SK-N-SH (cell line): ENCODE results near the gene RERG. TPM values are rescaled to one million over a fixed set of nuclear protein-coding genes. Genes with fewer than 3 reads are reported as not detected.
A peak's percentile ranks its signal among the peaks of the same experiment; 100 is the strongest.

Experiments
- CTCF ChIA-PET: fragments of 300-600, 350-600 bp; formaldehyde crosslinking; extraction: SDS; loops from one replicate; lab custom pipeline; 2021; lab: Yijun Ruan, JAX
- POLR2A ChIA-PET: fragments of 350-600 bp; sonication (Branson Sonifier 250); formaldehyde crosslinking; extraction: SDS; loops from one replicate; lab custom pipeline; 2020; ENCODE audit warnings: antibody characterized with exemption, inconsistent platforms; lab: Yijun Ruan, JAX
- DNase-seq: peaks from one replicate; pipeline ENCODE4 v3.0.0; 2012
- H2AFZ ChIP-seq: fragments of 200-600 bp; sonication (generic); 2 replicates; pipeline ENCODE4 v1.8.1; 2016; ENCODE audit warnings: antibody characterized with exemption, mild to moderate bottlenecking, low read depth
- H3F3A ChIP-seq: fragments of 200-600 bp; sonication (generic); replicated peaks from 2 replicates; pipeline ENCODE3; 2016; ENCODE audit warnings: antibody characterized with exemption, mild to moderate bottlenecking; ENCODE audit not compliant: insufficient read depth
- H3K27ac ChIP-seq, 2 experiments: fragments of 200-500 bp in 1 of 2; fragments of 200-600 bp in 1 of 2; sonication (Bioruptor generic) in 1 of 2; sonication (generic), shearing (Covaris generic) in 1 of 2; 2 replicates each; pipeline versions ENCODE4 v1.5.1 to v1.6.1; 2014 to 2016; ENCODE audit warnings: low read depth in 2 of 2, inconsistent platforms in 1 of 2, low read length in 1 of 2, mild to moderate bottlenecking in 1 of 2, mixed read lengths in 1 of 2
- H3K27me3 ChIP-seq: fragments of 200-600 bp; sonication (generic), shearing (Covaris generic); 2 replicates; pipeline ENCODE4 v1.6.1; 2016; ENCODE audit warnings: mixed run types; ENCODE audit not compliant: insufficient read depth
- H3K36me3 ChIP-seq, 2 experiments: fragments of 200-500 bp in 1 of 2; fragments of 200-600 bp in 1 of 2; sonication (Bioruptor generic) in 1 of 2; sonication (generic) in 1 of 2; replicated peaks in 1 of 2; 2 replicates each; pipeline versions ENCODE3 to v1.5.1; 2014 to 2016; ENCODE audit warnings: low read length in 1 of 2, mild to moderate bottlenecking in 1 of 2; ENCODE audit not compliant: insufficient read depth in 2 of 2, control insufficient read depth in 1 of 2
- H3K4me1 ChIP-seq, 2 experiments: fragments of 200-500 bp in 1 of 2; fragments of 200-600 bp in 1 of 2; sonication (Bioruptor generic) in 1 of 2; sonication (generic), shearing (Covaris generic) in 1 of 2; 2 replicates each; pipeline versions ENCODE4 v1.5.1 to v1.6.1; 2014 to 2016; ENCODE audit warnings: low read depth in 1 of 2, low read length in 1 of 2, mixed run types in 1 of 2; ENCODE audit not compliant: insufficient read depth in 2 of 2, control insufficient read depth in 1 of 2
- H3K4me2 ChIP-seq: fragments of 200-600 bp; sonication (generic), shearing (Covaris generic); 2 replicates; pipeline ENCODE4 v1.6.1; 2017; ENCODE audit warnings: mixed run types
- H3K4me3 ChIP-seq, 2 experiments: fragments of 200-500 bp in 1 of 2; fragments of 200-600 bp in 1 of 2; sonication (Bioruptor generic) in 1 of 2; sonication (generic), shearing (Covaris generic) in 1 of 2; 2 replicates each; pipeline versions ENCODE4 v1.5.1 to v1.8.1; 2014 to 2016; ENCODE audit warnings: low read depth in 2 of 2, inconsistent platforms in 1 of 2, low read length in 1 of 2, mild to moderate bottlenecking in 1 of 2, mixed read lengths in 1 of 2, moderate library complexity in 1 of 2
- H3K79me2 ChIP-seq: fragments of 200-600 bp; sonication (generic); 2 replicates; pipeline ENCODE4 v1.8.1; 2017; ENCODE audit warnings: mild to moderate bottlenecking; ENCODE audit not compliant: insufficient read depth
- H3K9ac ChIP-seq: fragments of 200-600 bp; sonication (generic); 2 replicates; pipeline ENCODE4 v1.6.1; 2017; ENCODE audit warnings: mixed run types
- H3K9me2 ChIP-seq: fragments of 200-600 bp; sonication (generic); 2 replicates; pipeline ENCODE4 v1.6.1; 2017; ENCODE audit warnings: mixed run types
- H3K9me3 ChIP-seq: fragments of 200-600 bp; sonication (generic); 2 replicates; pipeline ENCODE4 v1.6.1; 2017; ENCODE audit warnings: mixed run types, mild to moderate bottlenecking, moderate library complexity
- H4K20me1 ChIP-seq: fragments of 200-600 bp; sonication (generic); 2 replicates; pipeline ENCODE4 v1.6.1; 2017; ENCODE audit warnings: mild to moderate bottlenecking, mixed run types; ENCODE audit not compliant: insufficient read depth
- CHD2 ChIP-seq: fragments of 150-350 bp; IDR thresholded peaks from 2 replicates; pipeline ENCODE4 v1.6.1; 2018; ENCODE audit warnings: low read length; ENCODE audit not compliant: partially characterized antibody
- CTCF ChIP-seq: fragments of 200-600 bp; sonication (generic); IDR thresholded peaks from 2 replicates; pipeline ENCODE4 v1.6.1; 2017; ENCODE audit warnings: antibody characterized with exemption, mild to moderate bottlenecking, moderate library complexity
- ELF1 ChIP-seq: IDR thresholded peaks from 2 replicates; pipeline ENCODE4 v1.4.0; 2012
- EP300 ChIP-seq, 2 experiments: IDR thresholded peaks; 2 replicates each; pipeline versions ENCODE4 v1.4.0 to v1.6.1; 2012; ENCODE audit warnings: borderline replicate concordance in 1 of 2, low read depth in 1 of 2, low read length in 1 of 2
- EZH2phosphoT487 ChIP-seq: fragments of 200-600 bp; sonication (generic); IDR thresholded peaks from 2 replicates; pipeline ENCODE4 v1.6.1; 2017; ENCODE audit warnings: low read depth, mixed run types, mild to moderate bottlenecking, antibody characterized with exemption, moderate library complexity, borderline replicate concordance
- FOSL2 ChIP-seq: IDR thresholded peaks from 2 replicates; pipeline ENCODE4 v1.4.0; 2012; ENCODE audit warnings: low read depth, mild to moderate bottlenecking, moderate library complexity, borderline replicate concordance
- FOXJ3 ChIP-seq: sonication (generic); formaldehyde crosslinking; IDR thresholded peaks from 2 replicates; pipeline ENCODE4 v1.5.1; 2020; ENCODE audit warnings: mild to moderate bottlenecking, missing genetic modification reagents
- FOXM1 ChIP-seq: IDR thresholded peaks from 2 replicates; pipeline ENCODE4 v1.4.0; 2012; ENCODE audit warnings: low read depth, mild to moderate bottlenecking
- GATA2 ChIP-seq: sonication (generic); formaldehyde crosslinking; IDR thresholded peaks from 2 replicates; pipeline ENCODE4 v1.5.0; 2020; ENCODE audit warnings: mild to moderate bottlenecking, missing genetic modification reagents
- JUND ChIP-seq: IDR thresholded peaks from 2 replicates; pipeline ENCODE4 v1.4.0; 2012
- MAX ChIP-seq: IDR thresholded peaks from 2 replicates; pipeline ENCODE4 v1.4.0; 2012; ENCODE audit warnings: low read depth
- MEF2A ChIP-seq: IDR thresholded peaks from 2 replicates; pipeline ENCODE4 v1.4.0; 2012; ENCODE audit warnings: low read depth, borderline replicate concordance
- MXI1 ChIP-seq: IDR thresholded peaks from 2 replicates; pipeline ENCODE4 v1.6.1; 2012; ENCODE audit warnings: mild to moderate bottlenecking, low read depth, low read length, improper control_type of control experiment
- NFIC ChIP-seq: IDR thresholded peaks from 2 replicates; pipeline ENCODE4 v1.4.0; 2012; ENCODE audit warnings: borderline replicate concordance
- PBX3 ChIP-seq: IDR thresholded peaks from 2 replicates; pipeline ENCODE4; 2012
- RAD21 ChIP-seq: IDR thresholded peaks from 2 replicates; pipeline ENCODE4 v1.6.1; 2012; ENCODE audit warnings: mild to moderate bottlenecking, low read length
- RCOR1 ChIP-seq: fragments of 150-350 bp; IDR thresholded peaks from 2 replicates; pipeline ENCODE4 v1.6.1; 2017; ENCODE audit warnings: antibody characterized with exemption, low read length
- RFX5 ChIP-seq: IDR thresholded peaks from 2 replicates; pipeline ENCODE4 v1.6.1; 2012; ENCODE audit warnings: mild to moderate bottlenecking, improper control_type of control experiment, low read length
- RXRA ChIP-seq: IDR thresholded peaks from 2 replicates; pipeline ENCODE4 v1.4.0; 2012; ENCODE audit warnings: low read depth, mild to moderate bottlenecking, borderline replicate concordance
- SIN3A ChIP-seq: IDR thresholded peaks from 2 replicates; pipeline ENCODE4 v1.6.1; 2012; ENCODE audit warnings: low read depth, mild to moderate bottlenecking, low read length, moderate library complexity, borderline replicate concordance
- SMC3 ChIP-seq: IDR thresholded peaks from 2 replicates; pipeline ENCODE4 v1.6.1; 2012; ENCODE audit warnings: low read depth, low read length, improper control_type of control experiment
- TEAD4 ChIP-seq: IDR thresholded peaks from 2 replicates; pipeline ENCODE4 v1.4.0; 2012; ENCODE audit warnings: mild to moderate bottlenecking, borderline replicate concordance; ENCODE audit not compliant: insufficient read depth
- YY1 ChIP-seq: IDR thresholded peaks from 2 replicates; pipeline ENCODE4 v1.4.0; 2012; ENCODE audit warnings: low read depth, mild to moderate bottlenecking
- WGBS: methylation state at CpG from one replicate; pipeline ENCODE4 v1.1.6; 2017; ENCODE audit warnings: low lambda C conversion rate; 5-methylcytosine and 5-hydroxymethylcytosine counted together
- polyA plus RNA-seq, 3 experiments: library from polyadenylated mRNA; depleted of rRNA; stranded (reverse); fragments of >200 nt; gene quantifications; 2 replicates each; pipeline ENCODE4 v1.2.3, GENCODE V29; 2012
- TF ChIP-seq, protein P1 (sequence below): IDR thresholded peaks from 2 replicates; pipeline ENCODE4 v1.4.0; 2012; ENCODE audit warnings: low read depth, borderline replicate concordance
- TF ChIP-seq, protein P2 (sequence below): IDR thresholded peaks from 2 replicates; pipeline ENCODE4 v1.6.1; 2012; ENCODE audit warnings: mild to moderate bottlenecking, low read depth, low read length, moderate library complexity

RERG gene
- polyA plus RNA-seq, 1 of the 3 experiments (the other 2 are of a cell fraction), result 0.49 TPM

DNA sequence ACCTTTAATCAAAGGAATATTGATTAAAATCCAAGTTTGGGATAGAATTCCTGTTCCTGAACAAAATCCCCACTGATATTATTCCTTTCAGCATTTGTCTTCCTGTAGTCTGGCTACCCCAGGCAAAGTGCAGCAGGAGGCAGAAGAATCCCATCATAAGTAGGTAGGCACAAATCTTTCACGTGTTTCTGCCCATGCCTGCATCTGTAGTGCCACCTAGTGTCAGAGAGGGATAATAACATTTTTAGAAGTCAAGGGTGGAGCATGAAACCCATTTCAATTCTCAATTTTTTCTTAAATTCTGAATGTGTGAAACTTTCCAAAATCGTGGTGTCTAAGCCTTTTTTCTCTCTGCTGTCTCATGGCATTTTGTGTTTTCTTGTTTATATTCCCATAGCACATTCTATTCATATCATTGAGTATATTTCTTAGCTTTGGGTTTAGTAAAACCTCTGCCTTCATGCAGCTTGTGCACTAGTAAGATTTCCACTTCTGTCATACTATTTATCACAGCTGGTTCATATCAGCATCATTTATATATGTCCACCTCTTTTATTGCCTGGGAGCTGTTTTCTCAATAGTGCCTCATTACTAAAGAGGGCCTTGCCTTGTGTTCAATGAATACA is 47.8 kb upstream of the RERG start:
- Histone ChIP-seq H3K27ac (no peak overlapping the region), H3K79me2 (no peaks in the 10 kb centered on the region), H3K27me3 (no peaks in the 10 kb centered on the region), H3K9me3 (no peaks in the 10 kb centered on the region), H2AFZ (no peak overlapping the region), H3K36me3 (no peaks in the 10 kb centered on the region), H3K4me1 (no peaks in the 10 kb centered on the region; a peak in 2 of 4 replicates), H4K20me1 (no peaks in the 10 kb centered on the region), H3K9me2 (no peaks in the 10 kb centered on the region), H3F3A (no peaks in the 10 kb centered on the region), H3K9ac (no peak overlapping the region), H3K4me2 (no peak overlapping the region), H3K4me3 (no peak overlapping the region; a peak in 1 of 4 replicates)
- POLR2A ChIA-PET, result no interaction called here
- CTCF ChIA-PET, result interaction anchor here (0.5 to 2.1 kb wide), 26 partner anchors 9 to 1083 kb away, joined by 3 to 16 read pairs (median 4); partner anchors contain the start of gene RERG
- no peak for TF ChIP-seq FOSL2
- TF ChIP-seq YY1, result no peak
- no peak for TF ChIP-seq CHD2
- TF ChIP-seq GATA2 (CRISPR knock-in tag), result no peak
- peak; percentile 64 for TF ChIP-seq MAX
- no peak for TF ChIP-seq EP300 (IDR thresholded peaks at IDR 0.05; ENCODE audit: borderline replicate concordance in 1 of 2, low read depth in 1 of 2, low read length in 1 of 2)
- TF ChIP-seq RXRA, result no peak
- no peak for TF ChIP-seq RFX5
- no peak for TF ChIP-seq PBX3
- TF ChIP-seq CTCF, result peak; percentile 92
- TF ChIP-seq RCOR1, result no peak
- no peak for TF ChIP-seq EZH2phosphoT487
- TF ChIP-seq TEAD4, result no peak
- no peak for TF ChIP-seq FOXM1
- TF ChIP-seq SIN3A, result no peak
- TF ChIP-seq, protein P1, sequence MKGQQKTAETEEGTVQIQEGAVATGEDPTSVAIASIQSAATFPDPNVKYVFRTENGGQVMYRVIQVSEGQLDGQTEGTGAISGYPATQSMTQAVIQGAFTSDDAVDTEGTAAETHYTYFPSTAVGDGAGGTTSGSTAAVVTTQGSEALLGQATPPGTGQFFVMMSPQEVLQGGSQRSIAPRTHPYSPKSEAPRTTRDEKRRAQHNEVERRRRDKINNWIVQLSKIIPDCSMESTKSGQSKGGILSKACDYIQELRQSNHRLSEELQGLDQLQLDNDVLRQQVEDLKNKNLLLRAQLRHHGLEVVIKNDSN, result no peak
- TF ChIP-seq JUND, result no peak
- TF ChIP-seq SMC3, result peak; percentile 81
- TF ChIP-seq FOXJ3 (CRISPR knock-in tag), result no peak
- no peak for TF ChIP-seq MEF2A
- TF ChIP-seq RAD21, result peak; percentile 88
- TF ChIP-seq NFIC, result no peak
- no peak for TF ChIP-seq ELF1
- TF ChIP-seq MXI1, result peak; percentile 78
- TF ChIP-seq, protein P2, sequence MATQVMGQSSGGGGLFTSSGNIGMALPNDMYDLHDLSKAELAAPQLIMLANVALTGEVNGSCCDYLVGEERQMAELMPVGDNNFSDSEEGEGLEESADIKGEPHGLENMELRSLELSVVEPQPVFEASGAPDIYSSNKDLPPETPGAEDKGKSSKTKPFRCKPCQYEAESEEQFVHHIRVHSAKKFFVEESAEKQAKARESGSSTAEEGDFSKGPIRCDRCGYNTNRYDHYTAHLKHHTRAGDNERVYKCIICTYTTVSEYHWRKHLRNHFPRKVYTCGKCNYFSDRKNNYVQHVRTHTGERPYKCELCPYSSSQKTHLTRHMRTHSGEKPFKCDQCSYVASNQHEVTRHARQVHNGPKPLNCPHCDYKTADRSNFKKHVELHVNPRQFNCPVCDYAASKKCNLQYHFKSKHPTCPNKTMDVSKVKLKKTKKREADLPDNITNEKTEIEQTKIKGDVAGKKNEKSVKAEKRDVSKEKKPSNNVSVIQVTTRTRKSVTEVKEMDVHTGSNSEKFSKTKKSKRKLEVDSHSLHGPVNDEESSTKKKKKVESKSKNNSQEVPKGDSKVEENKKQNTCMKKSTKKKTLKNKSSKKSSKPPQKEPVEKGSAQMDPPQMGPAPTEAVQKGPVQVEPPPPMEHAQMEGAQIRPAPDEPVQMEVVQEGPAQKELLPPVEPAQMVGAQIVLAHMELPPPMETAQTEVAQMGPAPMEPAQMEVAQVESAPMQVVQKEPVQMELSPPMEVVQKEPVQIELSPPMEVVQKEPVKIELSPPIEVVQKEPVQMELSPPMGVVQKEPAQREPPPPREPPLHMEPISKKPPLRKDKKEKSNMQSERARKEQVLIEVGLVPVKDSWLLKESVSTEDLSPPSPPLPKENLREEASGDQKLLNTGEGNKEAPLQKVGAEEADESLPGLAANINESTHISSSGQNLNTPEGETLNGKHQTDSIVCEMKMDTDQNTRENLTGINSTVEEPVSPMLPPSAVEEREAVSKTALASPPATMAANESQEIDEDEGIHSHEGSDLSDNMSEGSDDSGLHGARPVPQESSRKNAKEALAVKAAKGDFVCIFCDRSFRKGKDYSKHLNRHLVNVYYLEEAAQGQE, result no peak
- DNase-seq, result peak; percentile 67
- 0% methylated on average over 2 of the region's 2 CpGs for WGBS
